Choroid plexus epithelial cell (primary cell): ENCODE results near the gene DIP2B.

ENCODE experiments used
- DNase-seq: peaks from one replicate; pipeline ENCODE4 v3.0.0-alpha.2; 2010; ENCODE audit warnings: low read depth
- H3K4me3 ChIP-seq: 2 replicates; pipeline ENCODE4 v1.5.1; 2011; ENCODE audit warnings: low read depth, mild to moderate bottlenecking, control low read depth, low read length, moderate library complexity
- TF ChIP-seq, protein P1 (sequence below): conservative IDR thresholded peaks from 2 replicates; pipeline ENCODE4 v1.5.1; 2011; ENCODE audit warnings: low read depth, mild to moderate bottlenecking, control low read depth, inconsistent platforms, low read length, moderate library complexity

Gene DIP2B

DNA sequence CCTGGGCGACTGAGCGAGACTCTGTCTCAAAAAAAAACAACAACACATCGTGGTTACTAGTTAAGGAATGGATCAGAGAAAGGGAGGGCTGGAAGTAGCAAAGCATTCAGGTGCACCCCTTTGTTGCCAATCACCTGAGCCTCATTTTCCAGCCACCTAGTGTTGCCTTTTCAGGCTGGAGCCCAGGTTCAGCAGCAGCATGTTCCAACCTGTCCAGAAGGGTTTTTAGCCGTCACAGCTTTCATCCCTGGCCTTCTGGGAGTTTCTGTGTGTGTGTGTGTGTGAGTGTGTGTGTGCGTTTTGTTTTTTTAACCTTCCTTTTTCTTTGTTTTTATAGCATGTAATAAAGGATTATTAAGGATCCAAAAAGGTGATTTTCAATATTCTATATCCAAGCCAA, 138.0 kb downstream of the DIP2B start:
- H3K4me3 ChIP-seq = no peak overlapping the region
- no peak for DNase-seq
- TF ChIP-seq, protein P1, sequence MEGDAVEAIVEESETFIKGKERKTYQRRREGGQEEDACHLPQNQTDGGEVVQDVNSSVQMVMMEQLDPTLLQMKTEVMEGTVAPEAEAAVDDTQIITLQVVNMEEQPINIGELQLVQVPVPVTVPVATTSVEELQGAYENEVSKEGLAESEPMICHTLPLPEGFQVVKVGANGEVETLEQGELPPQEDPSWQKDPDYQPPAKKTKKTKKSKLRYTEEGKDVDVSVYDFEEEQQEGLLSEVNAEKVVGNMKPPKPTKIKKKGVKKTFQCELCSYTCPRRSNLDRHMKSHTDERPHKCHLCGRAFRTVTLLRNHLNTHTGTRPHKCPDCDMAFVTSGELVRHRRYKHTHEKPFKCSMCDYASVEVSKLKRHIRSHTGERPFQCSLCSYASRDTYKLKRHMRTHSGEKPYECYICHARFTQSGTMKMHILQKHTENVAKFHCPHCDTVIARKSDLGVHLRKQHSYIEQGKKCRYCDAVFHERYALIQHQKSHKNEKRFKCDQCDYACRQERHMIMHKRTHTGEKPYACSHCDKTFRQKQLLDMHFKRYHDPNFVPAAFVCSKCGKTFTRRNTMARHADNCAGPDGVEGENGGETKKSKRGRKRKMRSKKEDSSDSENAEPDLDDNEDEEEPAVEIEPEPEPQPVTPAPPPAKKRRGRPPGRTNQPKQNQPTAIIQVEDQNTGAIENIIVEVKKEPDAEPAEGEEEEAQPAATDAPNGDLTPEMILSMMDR = no peak

DNA sequence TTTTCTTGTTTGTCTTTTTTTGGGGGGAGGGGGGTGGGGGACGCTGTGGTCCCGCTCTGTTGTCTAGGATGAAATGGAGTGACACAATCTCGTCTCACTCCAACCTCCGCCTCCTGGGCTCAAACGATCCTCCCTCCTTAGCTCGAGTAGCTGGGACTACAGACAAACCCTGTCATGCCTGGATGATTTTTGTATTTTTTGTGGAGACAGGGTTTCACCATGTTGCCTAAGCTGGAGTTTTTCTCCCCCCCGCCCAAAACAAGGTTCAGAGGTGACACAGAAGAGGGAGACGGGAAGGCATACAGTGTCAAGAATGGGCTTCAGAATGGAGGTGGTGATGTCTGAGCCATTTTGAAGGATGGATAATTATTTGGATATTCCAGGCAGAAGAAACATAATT, 142.2 kb downstream of the DIP2B start:
- TF ChIP-seq, protein P1 = no peak
- DNase-seq = no peak
- no peak overlapping the region for H3K4me3 ChIP-seq

DNA sequence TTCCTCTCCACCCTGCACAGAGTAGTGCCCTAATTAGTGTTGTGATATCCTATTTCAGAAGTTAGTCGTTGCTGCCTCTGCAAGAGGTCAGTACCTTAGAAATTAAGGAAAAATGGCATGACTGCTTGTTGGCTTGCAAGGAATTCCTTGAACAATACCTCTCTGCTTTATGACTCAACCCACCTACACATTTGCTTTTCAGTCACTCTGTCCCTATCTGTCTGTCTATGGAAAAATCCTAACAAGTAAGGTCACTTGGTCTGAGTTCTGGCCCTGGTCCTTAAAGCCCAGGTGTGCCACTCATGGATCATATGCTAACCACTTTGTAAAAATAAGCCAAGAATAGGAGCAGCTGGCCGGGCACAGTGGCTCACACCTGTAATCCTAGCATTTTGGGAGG, 142.7 kb downstream of the DIP2B start:
- TF ChIP-seq, protein P1 = no peak
- no peak overlapping the region for H3K4me3 ChIP-seq
- no peak for DNase-seq

DNA sequence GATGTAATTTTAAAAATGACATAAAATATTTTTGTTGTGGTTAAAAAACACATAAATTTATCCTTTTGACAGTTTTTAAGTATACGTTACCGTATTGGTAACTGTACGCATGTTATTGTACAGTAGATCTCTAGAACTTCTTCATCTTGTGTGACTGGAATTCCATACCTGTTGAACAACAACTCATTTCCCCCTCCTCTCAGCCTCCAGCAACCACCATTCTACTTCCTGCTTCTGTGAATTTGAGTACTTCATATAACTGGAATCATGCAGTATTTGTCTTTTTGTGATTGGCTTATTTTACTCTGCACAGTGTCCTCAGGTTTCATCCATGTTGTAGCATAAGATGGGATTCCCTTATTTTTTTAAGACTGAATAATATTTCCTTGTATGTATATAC, 145.5 kb downstream of the DIP2B start:
- H3K4me3 ChIP-seq = no peak overlapping the region
- TF ChIP-seq, protein P1 = no peak
- DNase-seq = no peak

DNA sequence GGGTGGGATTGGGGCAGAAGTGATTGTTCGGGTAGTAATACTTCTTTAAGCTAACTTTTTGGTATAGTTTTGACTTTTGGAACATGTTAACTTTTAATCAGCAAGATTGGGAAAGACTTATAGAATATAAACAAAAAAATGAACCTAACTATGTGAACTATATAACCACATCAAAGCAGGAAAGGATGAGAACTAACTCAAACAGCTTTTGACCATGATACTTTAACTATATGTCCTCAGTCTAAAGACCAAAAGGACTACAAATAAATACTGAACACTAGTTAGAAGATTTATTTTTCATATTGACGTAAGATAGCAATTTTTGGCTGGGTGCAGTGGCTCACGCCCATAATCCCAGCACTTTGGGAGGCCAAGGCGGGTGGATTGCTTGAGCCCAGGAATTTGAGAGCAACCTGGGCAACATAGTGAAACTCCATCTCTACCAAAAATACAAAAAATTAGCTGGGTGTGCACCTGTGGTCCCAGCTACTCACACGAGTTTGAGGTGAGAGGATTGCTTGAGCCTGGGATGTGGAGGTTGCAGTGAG, 150.7 kb downstream of the DIP2B start:
- DNase-seq = no peak
- H3K4me3 ChIP-seq = no peak overlapping the region
- TF ChIP-seq, protein P1 = no peak

DNA sequence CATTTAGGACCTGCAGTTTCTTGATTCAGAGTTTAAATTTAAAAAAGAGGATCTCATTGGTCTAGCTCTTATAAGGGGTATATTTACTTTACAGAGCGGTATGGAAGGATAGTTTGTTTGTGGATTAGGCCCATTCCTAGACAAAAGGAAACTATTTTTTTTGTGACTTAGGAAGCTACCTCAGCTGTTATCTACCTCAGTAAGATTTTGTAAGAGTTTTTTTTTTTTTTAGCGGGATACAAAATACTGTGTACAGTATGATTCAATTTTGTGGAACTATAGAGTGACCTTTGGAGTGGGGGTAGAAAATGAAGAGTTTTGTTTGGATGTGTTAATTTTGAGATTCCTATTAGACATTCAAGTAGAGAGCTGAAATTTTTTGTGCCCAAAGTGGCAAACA, 154.5 kb downstream of the DIP2B start:
- DNase-seq = no peak
- TF ChIP-seq, protein P1 = no peak
- H3K4me3 ChIP-seq = no peak overlapping the region

DNA sequence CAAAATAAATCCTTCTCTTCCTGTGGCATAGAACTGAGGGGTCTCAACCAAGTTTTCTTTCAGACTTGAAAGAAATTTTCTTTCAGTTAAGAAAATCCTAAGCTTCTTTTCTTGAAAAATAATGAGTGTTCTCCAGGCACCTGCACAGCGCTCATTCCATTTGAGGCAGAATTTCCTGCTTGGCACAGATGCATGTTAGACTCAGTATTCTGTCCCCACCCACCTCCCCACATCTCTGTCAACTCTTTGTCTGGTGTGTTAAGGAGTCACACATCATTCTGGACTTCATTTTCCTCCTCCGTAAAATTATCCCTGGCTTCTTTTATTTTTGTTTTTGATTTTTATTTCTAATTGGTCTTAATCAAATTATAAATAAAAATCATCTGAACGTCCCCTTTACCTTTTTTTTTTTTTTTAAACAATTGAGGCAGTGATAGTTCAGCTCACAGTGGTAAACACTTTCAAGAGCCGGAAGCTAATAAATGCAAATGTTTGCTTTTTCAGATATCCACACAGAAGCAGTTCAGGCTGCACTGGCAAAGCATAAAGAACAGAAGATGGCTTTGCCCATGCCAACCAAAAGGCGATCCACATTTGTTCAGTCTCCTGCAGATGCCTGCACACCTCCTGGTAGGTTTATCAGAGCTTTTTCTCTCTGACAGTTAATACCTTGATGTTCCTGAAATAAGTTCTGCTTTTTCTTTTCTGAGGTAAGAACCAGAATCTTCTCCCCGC, 155.1 kb downstream of the DIP2B start:
- no peak overlapping the region for H3K4me3 ChIP-seq
- TF ChIP-seq, protein P1 = no peak
- no peak for DNase-seq
